Measurements from ENCODE around the gene CBR1. TPM values are rescaled to one million over a fixed set of nuclear protein-coding genes. Genes with fewer than 3 reads are reported as not detected.

Gene CBR1
- total RNA-seq, 1 experiment from 2014 or later = 27.8 TPM

DNA sequence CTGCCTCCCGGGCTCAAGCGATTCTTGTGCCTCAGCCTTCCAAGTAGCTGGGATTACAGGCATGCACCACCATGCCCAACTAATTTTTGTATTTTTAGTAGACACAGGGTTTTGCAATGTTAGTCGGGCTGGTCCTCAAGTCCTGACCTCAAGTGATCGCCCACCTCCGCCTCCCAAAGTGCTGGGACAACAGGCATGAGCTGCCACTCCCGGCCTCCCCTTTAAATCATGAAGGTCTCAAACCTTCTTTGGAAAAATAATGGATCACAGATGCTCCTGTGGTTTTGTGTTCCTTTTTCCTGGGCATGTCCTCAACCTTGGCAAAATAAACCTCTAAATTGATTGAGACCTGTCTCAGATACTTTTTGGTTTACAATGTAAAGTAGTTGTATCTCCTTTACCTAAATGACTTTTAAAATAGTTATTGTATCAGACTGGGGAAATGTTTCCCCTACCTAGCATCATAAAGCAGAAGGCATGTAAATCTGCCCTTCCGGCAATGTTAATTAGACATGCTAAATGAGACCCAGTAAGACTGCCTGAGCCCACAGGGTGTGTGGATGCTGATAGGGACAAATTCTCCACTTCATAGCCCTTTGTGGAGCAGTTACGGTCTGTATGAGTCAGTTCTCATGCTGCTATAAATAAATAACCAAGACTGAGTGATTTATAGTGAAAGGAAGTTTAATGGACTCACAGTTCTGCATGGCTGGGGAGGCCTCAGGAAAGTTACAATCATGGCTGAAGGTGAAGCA lies 27.8 kb downstream of the CBR1 start:
- ChIA-PET POLR2A (no interaction called here), CTCF (no interaction called here)
- intact Hi-C loops (cut with micrococcal nuclease; ENCODE audit: unreplicated experiment) = no loop called here
- ATAC-seq (peak; percentile 62; the same call in 1 of the 2 replicates), DNase-seq (ENCODE audit: low read depth, low spot score) (no peak)
- Histone ChIP-seq H3K4me1 (ENCODE audit: control insufficient read depth, insufficient read depth, low read length) (no peaks in the 10 kb centered on the region), H3K27ac (ENCODE audit: low read length) (no peak overlapping the region), H3K27me3 (ENCODE audit: control insufficient read depth, insufficient read depth, low read length) (no peaks in the 10 kb centered on the region), H3K4me3 (ENCODE audit: low read depth in 2 of 2, low read length in 2 of 2) (no peak overlapping the region), H3K9me3 (ENCODE audit: control insufficient read depth, insufficient read depth, low read depth, low read length) (0 out of 2 replicates have a peak, but pooled peaks cover 7% of the 10 kb centered on the region), H3K36me3 (ENCODE audit: control insufficient read depth, insufficient read depth, low read length) (no peaks in the 10 kb centered on the region)
- BruUV-seq (replicated peaks) = no TSS peak
- in situ Hi-C loops (cut with HindIII; ENCODE audit: low pct_unique_long_range_greater_than_20kb, low sequenced_read_pairs) = no loop called here
- TF ChIP-seq POLR2AphosphoS5 (IDR thresholded peaks at IDR 0.05; ENCODE audit: low read depth, low read length) = no peak
- no peak for TF ChIP-seq TCF7L2 (IDR thresholded peaks at IDR 0.05; ENCODE audit: low read depth, low read length)
- TF ChIP-seq CTCF (IDR thresholded peaks at IDR 0.05) = no peak
- no peak for TF ChIP-seq SIN3A (IDR thresholded peaks at IDR 0.05; ENCODE audit: borderline replicate concordance, insufficient read depth, low read depth, low read length)
- no peak for TF ChIP-seq REST (IDR thresholded peaks at IDR 0.05; ENCODE audit: insufficient read depth in 1 of 2, low read depth in 2 of 2, low read length in 1 of 2)

- in situ Hi-C loops (cut with HindIII; ENCODE audit: low pct_unique_long_range_greater_than_20kb, low sequenced_read_pairs) = no loop called here
- TF ChIP-seq SIN3A (IDR thresholded peaks at IDR 0.05; ENCODE audit: borderline replicate concordance, insufficient read depth, low read depth, low read length) (no peak), POLR2AphosphoS5 (IDR thresholded peaks at IDR 0.05; ENCODE audit: low read depth, low read length) (no peak), TCF7L2 (IDR thresholded peaks at IDR 0.05; ENCODE audit: low read depth, low read length) (no peak), REST (IDR thresholded peaks at IDR 0.05; ENCODE audit: insufficient read depth in 1 of 2, low read depth in 2 of 2, low read length in 1 of 2) (no peak), CTCF (IDR thresholded peaks at IDR 0.05) (no peak)
- Histone ChIP-seq H3K4me3 (ENCODE audit: low read depth in 2 of 2, low read length in 2 of 2) (no peak overlapping the region), H3K27me3 (ENCODE audit: control insufficient read depth, insufficient read depth, low read length) (no peaks in the 10 kb centered on the region), H3K9me3 (ENCODE audit: control insufficient read depth, insufficient read depth, low read depth, low read length) (0 out of 2 replicates have a peak, but pooled peaks cover 7% of the 10 kb centered on the region), H3K27ac (ENCODE audit: low read length) (no peak overlapping the region), H3K36me3 (ENCODE audit: control insufficient read depth, insufficient read depth, low read length) (no peaks in the 10 kb centered on the region), H3K4me1 (ENCODE audit: control insufficient read depth, insufficient read depth, low read length) (no peaks in the 10 kb centered on the region)
- POLR2A ChIA-PET = no interaction called here
- ATAC-seq (no peak), DNase-seq (ENCODE audit: low read depth, low spot score) (no peak)
- CTCF ChIA-PET = no interaction called here
- BruUV-seq (replicated peaks) = no TSS peak
- intact Hi-C loops (cut with micrococcal nuclease; ENCODE audit: unreplicated experiment) = no loop called here
Observed at GRCh38 chr21:36098182-36098532, 28.3 kb downstream of the CBR1 start.

Measured in Panc1 (cell line).